Measurements from ENCODE around the gene FCHO1. TPM values are rescaled to one million over a fixed set of nuclear protein-coding genes. Genes with fewer than 3 reads are reported as not detected.

The FCHO1 gene
- total and polyA plus RNA-seq, 10 of the 15 experiments (the other 5 are each of a cell fraction or from before 2014, with no cell fraction given), result 0.14 to 45.8 (median 15.8) TPM

DNA sequence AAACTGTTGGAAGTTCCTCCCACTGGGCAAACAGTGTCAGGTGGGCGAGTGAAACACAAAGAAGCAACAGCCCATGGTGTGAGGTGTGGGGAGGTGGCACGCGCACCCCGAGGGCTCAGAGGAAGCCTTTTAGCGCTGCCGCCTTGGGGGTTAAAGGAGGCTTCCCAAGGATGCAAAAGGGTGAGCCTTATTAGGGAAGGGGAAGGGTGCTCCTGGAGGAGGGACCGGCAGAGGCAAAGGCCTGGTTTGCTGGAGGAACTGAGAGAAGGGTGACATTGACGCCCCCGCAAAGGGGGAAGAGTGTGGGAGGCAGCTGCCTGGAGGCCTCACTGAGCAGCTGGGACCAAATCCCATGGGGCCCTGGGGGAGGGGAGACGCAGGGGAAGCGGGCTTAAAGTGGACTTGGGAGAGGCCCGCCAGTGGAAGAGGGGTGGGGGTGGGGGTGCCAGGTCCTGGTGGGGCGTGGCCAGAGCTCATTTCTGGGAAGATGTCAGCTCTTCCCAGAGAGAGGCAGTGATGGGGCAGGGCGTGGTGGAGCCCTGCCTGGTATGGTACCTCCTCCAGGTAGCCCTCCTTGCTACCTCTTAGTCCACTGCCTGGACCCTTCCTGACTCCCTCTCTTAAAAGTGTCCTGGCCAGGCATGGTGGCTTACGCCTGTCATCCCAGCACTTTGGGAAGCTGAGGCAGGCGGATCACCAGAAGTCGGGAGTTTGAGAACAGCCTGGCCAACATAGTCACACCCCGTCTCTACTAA, 12.0 kb upstream of the FCHO1 start (continued):
- no peak for TF ChIP-seq PRDM15 (CRISPR knock-in tag; IDR thresholded peaks at IDR 0.05)
- TF ChIP-seq MAX (IDR thresholded peaks at IDR 0.05; ENCODE audit: low read depth, low read length), result no peak
- TF ChIP-seq JUND (IDR thresholded peaks at IDR 0.05; ENCODE audit: low read depth, low read length), result no peak
- TF ChIP-seq CREB1 (IDR thresholded peaks at IDR 0.05; ENCODE audit: low read depth), result no peak
- TF ChIP-seq TBL1XR1 (IDR thresholded peaks at IDR 0.05; ENCODE audit: low read depth, low read length), result no peak; the same call in 1 of the 2 replicates
- no peak for TF ChIP-seq STAT1 (conservative IDR thresholded peaks at IDR 0.05)
- peak in 1 of 2 experiments; percentile 77; a peak in 1 of 4 replicates for TF ChIP-seq SRF (IDR thresholded peaks at IDR 0.05; ENCODE audit: low read depth in 2 of 2, low read length in 2 of 2)
- no peak for TF ChIP-seq RCOR1 (conservative IDR thresholded peaks at IDR 0.05; ENCODE audit: low read depth, low read length)
- peak; percentile 80 for TF ChIP-seq RELB (IDR thresholded peaks at IDR 0.05; ENCODE audit: low read depth)
- TF ChIP-seq, protein P1, sequence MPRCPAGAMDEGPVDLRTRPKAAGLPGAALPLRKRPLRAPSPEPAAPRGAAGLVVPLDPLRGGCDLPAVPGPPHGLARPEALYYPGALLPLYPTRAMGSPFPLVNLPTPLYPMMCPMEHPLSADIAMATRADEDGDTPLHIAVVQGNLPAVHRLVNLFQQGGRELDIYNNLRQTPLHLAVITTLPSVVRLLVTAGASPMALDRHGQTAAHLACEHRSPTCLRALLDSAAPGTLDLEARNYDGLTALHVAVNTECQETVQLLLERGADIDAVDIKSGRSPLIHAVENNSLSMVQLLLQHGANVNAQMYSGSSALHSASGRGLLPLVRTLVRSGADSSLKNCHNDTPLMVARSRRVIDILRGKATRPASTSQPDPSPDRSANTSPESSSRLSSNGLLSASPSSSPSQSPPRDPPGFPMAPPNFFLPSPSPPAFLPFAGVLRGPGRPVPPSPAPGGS (IDR thresholded peaks at IDR 0.05; ENCODE audit: borderline replicate concordance, insufficient read depth, low read depth, low read length, poor library complexity, severe bottlenecking), result peak; percentile 45
- no peak for TF ChIP-seq ZZZ3 (IDR thresholded peaks at IDR 0.05; ENCODE audit: control insufficient read depth, insufficient read length, low read depth)
- no peak for TF ChIP-seq ZNF384 (IDR thresholded peaks at IDR 0.05; ENCODE audit: borderline replicate concordance, low read depth, low read length)
- no peak for TF ChIP-seq ZBTB11 (CRISPR knock-in tag; IDR thresholded peaks at IDR 0.05)
- TF ChIP-seq SMARCA5 (IDR thresholded peaks at IDR 0.05), result no peak
- 0 out of 2 replicates have a peak, but pooled peaks have one; percentile 61 for TF ChIP-seq MEF2A (IDR thresholded peaks at IDR 0.05; ENCODE audit: insufficient read depth, low read depth, low read length)
- no peak for TF ChIP-seq KAT2A (conservative IDR thresholded peaks at IDR 0.05; ENCODE audit: control insufficient read depth, low read depth, low read length)
- TF ChIP-seq, protein P2, sequence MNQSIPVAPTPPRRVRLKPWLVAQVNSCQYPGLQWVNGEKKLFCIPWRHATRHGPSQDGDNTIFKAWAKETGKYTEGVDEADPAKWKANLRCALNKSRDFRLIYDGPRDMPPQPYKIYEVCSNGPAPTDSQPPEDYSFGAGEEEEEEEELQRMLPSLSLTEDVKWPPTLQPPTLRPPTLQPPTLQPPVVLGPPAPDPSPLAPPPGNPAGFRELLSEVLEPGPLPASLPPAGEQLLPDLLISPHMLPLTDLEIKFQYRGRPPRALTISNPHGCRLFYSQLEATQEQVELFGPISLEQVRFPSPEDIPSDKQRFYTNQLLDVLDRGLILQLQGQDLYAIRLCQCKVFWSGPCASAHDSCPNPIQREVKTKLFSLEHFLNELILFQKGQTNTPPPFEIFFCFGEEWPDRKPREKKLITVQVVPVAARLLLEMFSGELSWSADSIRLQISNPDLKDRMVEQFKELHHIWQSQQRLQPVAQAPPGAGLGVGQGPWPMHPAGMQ (IDR thresholded peaks at IDR 0.05; ENCODE audit: borderline replicate concordance), result no peak

Measured in GM12878 (cell line).